ENCODE results near the gene NEUROG3. TPM values are rescaled to one million over a fixed set of nuclear protein-coding genes. Genes with fewer than 3 reads are reported as not detected.

The NEUROG3 gene
- total RNA-seq, 1 donor from 2014 or later: not detected

GRCh38 chr10:69554611-69555010 lies 18.6 kb downstream of the NEUROG3 start:
- Mint-ChIP-seq H3K4me1 (ENCODE audit: unreplicated experiment) (no peaks in the 10 kb centered on the region), H3K27me3 (ENCODE audit: unreplicated experiment) (peaks cover 49% of the 10 kb centered on the region), H3K27ac (ENCODE audit: unreplicated experiment) (no peak overlapping the region), H3K36me3 (ENCODE audit: unreplicated experiment) (no peaks in the 10 kb centered on the region), H3K9me3 (ENCODE audit: unreplicated experiment) (peaks cover 20% of the 10 kb centered on the region), H3K4me3 (ENCODE audit: unreplicated experiment) (no peak overlapping the region)
- DNase-seq (ENCODE audit: extremely low spot score, unreplicated experiment): no peak
- TF ChIP-seq CTCF (IDR thresholded peaks at IDR 0.05): no peak

- no peak overlapping the region for H3K27ac Mint-ChIP-seq (ENCODE audit: unreplicated experiment)
- H3K27me3 Mint-ChIP-seq (ENCODE audit: unreplicated experiment): peaks cover 47% of the 10 kb centered on the region
- H3K9me3 Mint-ChIP-seq (ENCODE audit: unreplicated experiment): peaks cover 31% of the 10 kb centered on the region
- no peak overlapping the region for H3K4me3 Mint-ChIP-seq (ENCODE audit: unreplicated experiment)
- TF ChIP-seq CTCF (IDR thresholded peaks at IDR 0.05): no peak
- no peak for DNase-seq (ENCODE audit: extremely low spot score, unreplicated experiment)
- no peaks in the 10 kb centered on the region for H3K4me1 Mint-ChIP-seq (ENCODE audit: unreplicated experiment)
- H3K36me3 Mint-ChIP-seq (ENCODE audit: unreplicated experiment): no peaks in the 10 kb centered on the region
Observed at GRCh38 chr10:69553328-69553727, 19.9 kb downstream of the NEUROG3 start.

GRCh38 chr10:69552268-69552667 lies 21.0 kb downstream of the NEUROG3 start:
- no peaks in the 10 kb centered on the region for H3K4me1 Mint-ChIP-seq (ENCODE audit: unreplicated experiment)
- H3K4me3 Mint-ChIP-seq (ENCODE audit: unreplicated experiment): no peak overlapping the region
- DNase-seq (ENCODE audit: extremely low spot score, unreplicated experiment): no peak
- no peaks in the 10 kb centered on the region for H3K36me3 Mint-ChIP-seq (ENCODE audit: unreplicated experiment)
- peaks cover 33% of the 10 kb centered on the region for H3K9me3 Mint-ChIP-seq (ENCODE audit: unreplicated experiment)
- no peak for TF ChIP-seq CTCF (IDR thresholded peaks at IDR 0.05)
- peaks cover 41% of the 10 kb centered on the region for H3K27me3 Mint-ChIP-seq (ENCODE audit: unreplicated experiment)
- H3K27ac Mint-ChIP-seq (ENCODE audit: unreplicated experiment): no peak overlapping the region

DNA sequence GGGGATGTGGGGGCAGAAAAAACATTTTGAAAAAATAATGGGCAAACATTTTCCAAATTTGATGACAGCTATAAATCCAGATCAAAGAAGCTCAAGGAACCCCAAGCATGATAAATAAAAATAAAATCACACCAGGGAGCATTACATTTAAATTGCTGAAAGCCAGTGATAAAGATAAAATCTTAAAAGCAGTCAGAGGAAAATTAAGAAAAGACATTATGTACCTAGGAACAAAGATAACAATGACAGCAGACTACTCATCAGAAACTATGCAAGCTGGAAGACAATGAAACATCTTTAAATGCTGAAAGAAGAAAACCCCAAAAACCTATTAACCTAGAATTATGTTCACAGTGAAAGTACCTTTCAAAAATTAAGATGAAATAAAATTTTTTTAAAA lies 23.3 kb downstream of the NEUROG3 start:
- no peaks in the 10 kb centered on the region for H3K36me3 Mint-ChIP-seq (ENCODE audit: unreplicated experiment)
- no peaks in the 10 kb centered on the region for H3K4me1 Mint-ChIP-seq (ENCODE audit: unreplicated experiment)
- peaks cover 33% of the 10 kb centered on the region for H3K9me3 Mint-ChIP-seq (ENCODE audit: unreplicated experiment)
- no peak for DNase-seq (ENCODE audit: extremely low spot score, unreplicated experiment)
- peaks cover 34% of the 10 kb centered on the region for H3K27me3 Mint-ChIP-seq (ENCODE audit: unreplicated experiment)
- no peak overlapping the region for H3K27ac Mint-ChIP-seq (ENCODE audit: unreplicated experiment)
- H3K4me3 Mint-ChIP-seq (ENCODE audit: unreplicated experiment): no peak overlapping the region
- no peak for TF ChIP-seq CTCF (IDR thresholded peaks at IDR 0.05)

DNA sequence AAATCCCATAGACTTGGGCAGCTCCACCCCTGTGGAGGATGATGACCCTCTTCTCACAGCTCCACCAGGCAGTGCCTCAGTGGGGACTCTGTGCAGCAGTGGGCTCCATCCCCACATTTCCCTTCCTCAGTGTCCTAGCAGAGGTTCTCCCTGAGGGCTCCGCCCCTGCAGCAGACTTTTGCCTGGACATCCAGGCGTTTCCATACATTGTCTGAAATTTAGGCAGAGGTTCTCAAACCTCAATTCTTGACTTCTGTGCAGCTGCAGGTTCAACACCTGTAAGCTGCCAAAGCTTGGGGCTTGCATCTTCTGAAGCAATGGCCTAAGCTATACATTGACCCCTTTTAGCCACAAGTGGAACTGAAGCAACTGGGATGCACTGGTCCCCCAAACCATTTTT lies 31.8 kb downstream of the NEUROG3 start:
- TF ChIP-seq CTCF (IDR thresholded peaks at IDR 0.05): no peak
- Mint-ChIP-seq H3K4me1 (ENCODE audit: unreplicated experiment) (no peaks in the 10 kb centered on the region), H3K4me3 (ENCODE audit: unreplicated experiment) (no peak overlapping the region), H3K36me3 (ENCODE audit: unreplicated experiment) (no peaks in the 10 kb centered on the region), H3K27me3 (ENCODE audit: unreplicated experiment) (peaks cover 54% of the 10 kb centered on the region), H3K9me3 (ENCODE audit: unreplicated experiment) (peaks cover 13% of the 10 kb centered on the region), H3K27ac (ENCODE audit: unreplicated experiment) (no peak overlapping the region)
- no peak for DNase-seq (ENCODE audit: extremely low spot score, unreplicated experiment)
